GM18517 (cell line): Measurements from ENCODE around the gene TIMM17A.

Experiments used
- ATAC-seq: cut with Tn5 transposase; IDR thresholded peaks from one replicate; pipeline ENCODE4 v1.9.1; 2021; ENCODE audit warnings: mild to moderate bottlenecking, moderate library complexity; ENCODE audit not compliant: unreplicated experiment

Gene TIMM17A

GRCh38 chr1:201955009-201955728, at the start of gene TIMM17A:
TIMM17A (plus strand) TSS chr1:201955503; CDS start chr1:201955527, 24 bp downstream.
- ATAC-seq, result peak; percentile 99

- ATAC-seq, result no peak
These were observed 49.0 kb upstream of the TIMM17A start for GRCh38 chr1:201906336-201906735.

- ATAC-seq, result no peak
These were observed 47.7 kb upstream of the TIMM17A start for GRCh38 chr1:201907621-201908020.

GRCh38 chr1:201911826-201912571, 43.3 kb upstream of the TIMM17A start:
- no peak for ATAC-seq

GRCh38 chr1:201912832-201913231, 42.5 kb upstream of the TIMM17A start:
- no peak for ATAC-seq

- no peak for ATAC-seq
These were observed 40.7 kb upstream of the TIMM17A start for GRCh38 chr1:201914456-201915235.

- ATAC-seq, result no peak
These were observed 38.6 kb upstream of the TIMM17A start for GRCh38 chr1:201916649-201917249.

- ATAC-seq, result no peak
These were observed 37.8 kb upstream of the TIMM17A start for GRCh38 chr1:201917362-201918033.

GRCh38 chr1:201918343-201918742, 37.0 kb upstream of the TIMM17A start:
- ATAC-seq, result no peak

- ATAC-seq, result no peak
These were observed 33.2 kb upstream of the TIMM17A start for GRCh38 chr1:201921952-201922558.

- no peak for ATAC-seq
These were observed 30.1 kb upstream of the TIMM17A start for GRCh38 chr1:201925301-201925567.

GRCh38 chr1:201925981-201926645, 29.2 kb upstream of the TIMM17A start:
- ATAC-seq, result no peak

- ATAC-seq, result no peak
These were observed 27.0 kb upstream of the TIMM17A start for GRCh38 chr1:201928266-201928665.

- no peak for ATAC-seq
These were observed 25.2 kb upstream of the TIMM17A start for GRCh38 chr1:201930137-201930536.

GRCh38 chr1:201930803-201931202, 24.5 kb upstream of the TIMM17A start:
- no peak for ATAC-seq

GRCh38 chr1:201933840-201934430, 21.4 kb upstream of the TIMM17A start:
- ATAC-seq, result no peak

GRCh38 chr1:201937624-201938213, 17.6 kb upstream of the TIMM17A start:
- ATAC-seq, result no peak

GRCh38 chr1:201938440-201939035, 16.8 kb upstream of the TIMM17A start:
- no peak for ATAC-seq

- no peak for ATAC-seq
These were observed 16.2 kb upstream of the TIMM17A start for GRCh38 chr1:201939148-201939547.
